22Rv1 (cell line): ENCODE measurements around the gene PIP5K1B.

Experiments used
- H3K27ac ChIP-seq: fragments of 450-650 bp; 2 replicates; pipeline ENCODE4 v1.5.1; 2017
- CTCF ChIP-seq: fragments of 450-650 bp; IDR thresholded peaks from 2 replicates; pipeline ENCODE4 v1.5.1; 2017; ENCODE audit warnings: mild to moderate bottlenecking
- ZFX ChIP-seq: fragments of 450-650 bp; IDR thresholded peaks from 2 replicates; pipeline ENCODE4 v1.6.1; 2017; ENCODE audit warnings: antibody characterized with exemption, borderline replicate concordance

The PIP5K1B gene

DNA sequence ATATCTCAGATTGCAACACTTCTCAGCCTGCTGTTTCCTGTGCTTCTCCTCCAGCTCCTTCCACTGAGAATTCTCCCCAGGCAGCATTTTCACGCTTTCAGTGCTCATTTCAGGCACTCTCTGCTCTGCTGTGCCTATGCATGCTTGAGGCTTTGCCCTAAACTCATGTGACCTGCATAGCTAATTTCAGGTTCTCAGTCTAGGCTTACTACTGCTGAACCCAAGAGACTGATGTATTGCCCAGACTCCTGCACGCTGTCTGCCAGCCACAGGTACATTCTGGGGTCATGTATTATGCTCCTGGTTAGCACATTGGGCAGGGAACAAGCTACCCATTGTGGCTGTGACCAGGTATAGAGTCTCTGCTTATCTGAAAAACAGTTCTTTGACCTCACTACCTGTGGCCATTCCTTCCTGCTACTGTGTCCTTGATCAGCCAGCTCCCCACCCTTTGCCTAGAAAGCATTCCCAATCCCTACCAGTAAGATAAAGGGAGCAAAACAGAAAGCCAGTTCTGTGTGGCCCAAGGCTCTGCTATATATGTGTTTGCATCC lies 34.7 kb downstream of the PIP5K1B start:
- no peak overlapping the region for H3K27ac ChIP-seq
- TF ChIP-seq ZFX (no peak), CTCF (no peak)

DNA sequence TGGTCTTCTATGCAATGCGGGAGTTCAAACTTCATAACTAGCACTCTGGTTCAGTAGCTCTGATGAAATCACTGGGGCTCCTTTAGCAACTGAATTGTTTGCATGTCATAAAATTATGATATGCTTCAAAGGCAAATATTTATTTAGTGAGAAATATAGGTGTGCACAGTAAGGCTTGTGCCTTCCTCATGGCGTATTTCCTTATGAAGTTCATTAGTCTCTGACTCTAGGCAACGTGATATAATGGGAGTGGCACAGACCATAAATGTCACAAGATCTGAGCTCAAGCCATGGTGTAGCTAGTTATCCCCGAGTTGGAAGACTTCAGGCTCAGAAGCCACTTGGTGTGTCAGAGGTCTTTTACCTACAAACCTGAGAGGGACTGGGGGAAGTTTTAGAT lies 35.5 kb downstream of the PIP5K1B start:
- H3K27ac ChIP-seq, result no peak overlapping the region
- no peak for TF ChIP-seq ZFX
- TF ChIP-seq CTCF, result no peak

DNA sequence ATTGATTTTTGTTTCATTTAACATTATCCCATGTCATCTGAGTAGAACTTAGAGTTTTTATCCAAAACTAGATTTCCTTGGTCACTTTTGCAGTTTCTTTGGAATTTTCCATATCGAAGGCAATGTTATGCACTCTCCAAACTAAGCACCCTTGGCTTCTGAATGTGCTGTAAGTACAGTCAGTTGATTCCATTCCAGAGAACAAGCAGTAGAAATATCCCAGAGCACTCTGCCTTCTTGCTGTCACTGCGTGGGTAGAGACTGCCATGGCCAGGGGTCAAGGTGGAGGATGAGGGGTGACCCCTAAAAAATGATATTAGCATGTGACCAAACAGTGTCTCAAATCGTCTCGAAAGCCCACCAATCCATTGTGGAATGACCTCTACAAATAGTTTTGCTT lies 36.2 kb downstream of the PIP5K1B start:
- H3K27ac ChIP-seq, result no peak overlapping the region

DNA sequence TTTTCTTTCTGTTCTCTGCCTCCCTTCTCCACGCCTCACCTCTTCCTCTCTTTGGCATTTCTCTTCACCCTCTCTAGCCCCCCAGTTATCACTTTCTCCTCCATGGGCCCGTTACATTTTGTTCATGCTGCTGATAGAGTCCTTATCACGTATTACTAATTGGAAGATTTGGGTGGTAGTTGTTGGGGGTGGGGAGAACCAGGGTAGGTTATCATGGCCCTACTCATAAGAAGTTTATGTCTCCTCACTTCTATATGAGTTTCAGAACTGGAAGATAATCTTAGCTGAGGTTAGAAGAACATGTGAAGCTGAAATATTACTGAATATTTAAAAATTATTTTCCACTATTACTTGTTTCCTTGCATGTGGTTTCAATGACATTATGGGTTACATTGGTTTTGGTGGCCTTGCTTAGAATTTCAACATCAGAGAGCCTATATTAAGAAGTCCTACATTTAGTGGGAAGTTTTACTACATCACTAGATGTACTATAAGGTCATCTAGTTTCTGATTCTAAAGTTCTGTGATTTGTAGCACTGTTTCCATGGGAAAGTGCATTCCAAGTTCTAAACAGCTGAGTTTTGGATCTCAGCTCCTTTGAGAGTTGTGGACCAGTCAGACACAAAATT lies 36.8 kb downstream of the PIP5K1B start:
- H3K27ac ChIP-seq, result no peak overlapping the region
- TF ChIP-seq ZFX (no peak), CTCF (no peak)

More for the DNA sequence above, 36.2 kb downstream of the PIP5K1B start:
- no peak for TF ChIP-seq CTCF

DNA sequence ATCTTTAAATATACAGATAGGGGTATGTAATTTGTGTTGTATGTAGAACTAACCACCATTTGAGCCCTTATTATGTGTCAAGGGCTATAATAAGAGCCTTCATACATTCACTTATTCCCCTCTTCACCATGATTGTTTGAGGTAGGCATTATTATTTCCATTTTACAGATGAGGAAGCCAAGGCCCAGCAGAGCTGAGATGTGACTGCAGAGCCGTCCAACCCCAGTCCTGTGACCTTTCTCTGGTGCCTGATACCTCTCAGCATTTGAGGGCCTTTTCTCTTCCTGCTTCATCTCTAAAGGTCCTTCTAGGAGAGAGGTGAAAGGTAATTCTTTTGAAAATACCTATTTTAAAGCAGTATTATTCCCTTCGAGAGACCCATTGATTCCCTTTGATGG lies 37.3 kb downstream of the PIP5K1B start:
- no peak for TF ChIP-seq ZFX
- no peak for TF ChIP-seq CTCF

GRCh38 chr9:68744426-68744825 lies 39.4 kb downstream of the PIP5K1B start:
- H3K27ac ChIP-seq, result no peak overlapping the region
- no peak for TF ChIP-seq CTCF
- no peak for TF ChIP-seq ZFX

More for the DNA sequence above, 37.3 kb downstream of the PIP5K1B start:
- no peak overlapping the region for H3K27ac ChIP-seq

GRCh38 chr9:68746525-68746924 lies 41.5 kb downstream of the PIP5K1B start:
- H3K27ac ChIP-seq, result no peak overlapping the region
- TF ChIP-seq ZFX, result no peak
- no peak for TF ChIP-seq CTCF
